ENCODE results near the gene PIBF1.
A peak's percentile ranks its signal among the peaks of the same experiment; 100 is the strongest.
"Not testable (repeated sequence)": the region's sequence is repeated elsewhere in the genome, so short reads cannot be mapped to it uniquely, and the experiment has no call there.

The PIBF1 gene

GRCh38 chr13:72792640-72793039, 10.7 kb downstream of the PIBF1 start:
- TF ChIP-seq, protein P1, sequence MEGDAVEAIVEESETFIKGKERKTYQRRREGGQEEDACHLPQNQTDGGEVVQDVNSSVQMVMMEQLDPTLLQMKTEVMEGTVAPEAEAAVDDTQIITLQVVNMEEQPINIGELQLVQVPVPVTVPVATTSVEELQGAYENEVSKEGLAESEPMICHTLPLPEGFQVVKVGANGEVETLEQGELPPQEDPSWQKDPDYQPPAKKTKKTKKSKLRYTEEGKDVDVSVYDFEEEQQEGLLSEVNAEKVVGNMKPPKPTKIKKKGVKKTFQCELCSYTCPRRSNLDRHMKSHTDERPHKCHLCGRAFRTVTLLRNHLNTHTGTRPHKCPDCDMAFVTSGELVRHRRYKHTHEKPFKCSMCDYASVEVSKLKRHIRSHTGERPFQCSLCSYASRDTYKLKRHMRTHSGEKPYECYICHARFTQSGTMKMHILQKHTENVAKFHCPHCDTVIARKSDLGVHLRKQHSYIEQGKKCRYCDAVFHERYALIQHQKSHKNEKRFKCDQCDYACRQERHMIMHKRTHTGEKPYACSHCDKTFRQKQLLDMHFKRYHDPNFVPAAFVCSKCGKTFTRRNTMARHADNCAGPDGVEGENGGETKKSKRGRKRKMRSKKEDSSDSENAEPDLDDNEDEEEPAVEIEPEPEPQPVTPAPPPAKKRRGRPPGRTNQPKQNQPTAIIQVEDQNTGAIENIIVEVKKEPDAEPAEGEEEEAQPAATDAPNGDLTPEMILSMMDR (IDR thresholded peaks at IDR 0.05; ENCODE audit: low read depth, low read length, missing control alignments) = no peak
- DNase-seq (ENCODE audit: low read depth) = no peak
- no peak overlapping the region for H3K4me3 ChIP-seq (ENCODE audit: low read depth, low read length)
- in situ Hi-C loops (cut with HindIII; ENCODE audit: low sequenced_read_pairs) = no loop called here

- H3K4me3 ChIP-seq (ENCODE audit: low read depth, low read length) = no peak overlapping the region
- no peak for DNase-seq (ENCODE audit: low read depth)
- in situ Hi-C loops (cut with HindIII; ENCODE audit: low sequenced_read_pairs) = no loop called here
- TF ChIP-seq, protein P1 (IDR thresholded peaks at IDR 0.05; ENCODE audit: low read depth, low read length, missing control alignments) = no peak
Measured at GRCh38 chr13:72798817-72799216, 16.9 kb downstream of the PIBF1 start.

- in situ Hi-C loops (cut with HindIII; ENCODE audit: low sequenced_read_pairs) = no loop called here
- TF ChIP-seq, protein P1 (IDR thresholded peaks at IDR 0.05; ENCODE audit: low read depth, low read length, missing control alignments) = no peak
- H3K4me3 ChIP-seq (ENCODE audit: low read depth, low read length) = no peak overlapping the region
- no peak for DNase-seq (ENCODE audit: low read depth)
Measured at GRCh38 chr13:72804301-72804700, 22.4 kb downstream of the PIBF1 start.

DNA sequence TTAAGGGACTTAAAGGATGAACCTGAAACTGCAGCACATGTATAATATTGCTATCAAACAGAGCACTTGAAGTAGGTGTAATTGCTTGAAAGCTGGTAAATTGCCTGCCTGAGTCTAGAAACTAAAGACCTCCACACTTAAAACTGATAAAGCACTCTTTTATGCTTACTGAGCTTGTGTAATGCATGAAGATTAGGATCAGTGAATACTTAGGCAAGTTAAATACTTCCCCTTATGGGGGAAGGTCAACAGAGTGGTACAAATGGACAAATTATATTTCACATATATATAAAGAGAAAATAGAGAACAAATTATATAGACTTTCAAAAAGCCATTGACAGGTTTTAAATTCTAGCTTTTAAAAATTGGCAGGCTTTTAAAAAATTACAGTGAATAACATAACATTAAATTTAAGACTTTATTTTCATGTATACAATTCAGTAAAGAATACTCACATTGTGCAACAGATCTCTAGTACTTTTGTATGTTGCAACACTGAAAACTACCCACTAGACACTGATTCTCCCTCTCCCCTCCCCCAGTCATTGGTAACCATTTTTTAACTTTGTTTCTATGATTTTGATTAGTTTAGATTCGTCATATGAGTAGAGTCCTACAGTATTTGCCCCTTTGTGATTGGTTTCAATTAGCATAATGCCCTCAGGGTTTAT, 23.9 kb downstream of the PIBF1 start:
- no peak for DNase-seq (ENCODE audit: low read depth)
- TF ChIP-seq, protein P1 (IDR thresholded peaks at IDR 0.05; ENCODE audit: low read depth, low read length, missing control alignments) = no peak
- in situ Hi-C loops (cut with HindIII; ENCODE audit: low sequenced_read_pairs) = no loop called here
- no peak overlapping the region for H3K4me3 ChIP-seq (ENCODE audit: low read depth, low read length)

DNA sequence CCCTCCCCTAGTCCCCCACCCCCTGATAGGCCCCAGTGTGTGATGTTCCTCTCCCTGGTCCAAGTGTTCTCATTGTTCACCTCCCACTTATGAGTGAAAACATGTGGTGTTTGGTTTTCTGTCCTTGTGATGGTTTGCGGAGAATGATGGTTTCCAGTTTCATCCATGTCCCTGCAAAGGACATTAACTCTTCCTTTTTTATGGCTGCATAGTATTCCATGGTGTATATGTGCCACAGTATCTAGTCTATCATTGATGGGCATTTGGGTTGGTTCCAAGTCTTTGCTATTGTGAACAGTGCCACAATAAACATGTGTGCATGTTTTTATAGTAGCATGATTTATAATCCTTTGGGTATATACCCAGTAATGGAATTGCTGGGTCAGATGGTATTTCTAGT, 24.6 kb downstream of the PIBF1 start:
- in situ Hi-C loops (cut with HindIII; ENCODE audit: low sequenced_read_pairs); DNase-seq (ENCODE audit: low read depth); H3K4me3 ChIP-seq (ENCODE audit: low read depth, low read length): not testable (repeated sequence)

DNA sequence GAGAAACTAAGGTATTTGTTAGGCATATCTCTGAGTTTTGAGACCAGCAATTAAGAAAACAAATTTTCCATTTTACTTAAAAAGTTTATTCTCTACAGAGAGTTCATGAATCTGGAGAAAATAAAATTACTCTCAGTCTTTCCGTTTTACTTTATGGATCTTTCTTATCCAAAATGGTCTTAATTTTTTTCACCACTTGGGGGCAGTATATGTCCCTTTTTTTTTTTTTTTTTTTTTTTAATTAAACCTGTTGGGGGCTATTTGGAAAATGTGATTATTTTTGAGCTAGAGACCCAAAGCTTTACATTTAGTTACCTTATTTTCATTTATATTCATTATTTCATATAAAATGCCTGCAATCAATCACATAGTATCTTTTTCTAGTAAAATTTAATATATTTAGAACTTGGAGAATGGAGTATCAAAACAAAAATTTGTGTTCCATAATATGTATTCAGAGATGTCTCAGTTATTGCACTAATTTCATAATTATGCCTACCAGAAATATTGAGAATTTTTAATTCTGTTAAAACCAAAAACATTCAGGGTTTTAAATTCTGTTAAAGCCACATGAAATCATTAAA, 27.1 kb downstream of the PIBF1 start:
- in situ Hi-C loops (cut with HindIII; ENCODE audit: low sequenced_read_pairs) = no loop called here
- TF ChIP-seq, protein P1 (IDR thresholded peaks at IDR 0.05; ENCODE audit: low read depth, low read length, missing control alignments) = no peak
- no peak overlapping the region for H3K4me3 ChIP-seq (ENCODE audit: low read depth, low read length)
- no peak for DNase-seq (ENCODE audit: low read depth)

GRCh38 chr13:72820156-72820897, 38.4 kb downstream of the PIBF1 start:
- no peak overlapping the region for H3K4me3 ChIP-seq (ENCODE audit: low read depth, low read length)
- peak; percentile 47 for DNase-seq (ENCODE audit: low read depth)
- TF ChIP-seq, protein P1 (IDR thresholded peaks at IDR 0.05; ENCODE audit: low read depth, low read length, missing control alignments) = no peak
- in situ Hi-C loops (cut with HindIII; ENCODE audit: low sequenced_read_pairs) = no loop called here
